NCI-H128 (cell line): ENCODE measurements around the gene UPP2.

ENCODE experiments used
- DNase-seq: peaks from one replicate; lab custom pipeline; 2025; ENCODE audit not compliant: unreplicated experiment; lab: John Stamatoyannopoulos, UW

UPP2 gene

GRCh38 chr2:158135096-158135495 is 33.4 kb downstream of the UPP2 start:
- DNase-seq, result no peak

GRCh38 chr2:158138255-158138654 is 36.6 kb downstream of the UPP2 start:
- no peak for DNase-seq

- no peak for DNase-seq
Measured at GRCh38 chr2:158140201-158140600, 38.5 kb downstream of the UPP2 start.

GRCh38 chr2:158142165-158142564 is 40.5 kb downstream of the UPP2 start:
- no peak for DNase-seq

- no peak for DNase-seq
Measured at GRCh38 chr2:158142568-158143332, 41.1 kb downstream of the UPP2 start.

GRCh38 chr2:158143703-158144360 is 42.2 kb downstream of the UPP2 start:
- DNase-seq, result no peak

- DNase-seq, result no peak
Measured at GRCh38 chr2:158144914-158145625, 43.4 kb downstream of the UPP2 start.

GRCh38 chr2:158153270-158154015 is 51.8 kb downstream of the UPP2 start:
- no peak for DNase-seq

GRCh38 chr2:158154596-158154995 is 52.9 kb downstream of the UPP2 start:
- no peak for DNase-seq

GRCh38 chr2:158172719-158173118 is 71.0 kb downstream of the UPP2 start:
- no peak for DNase-seq

- DNase-seq, result no peak
Measured at GRCh38 chr2:158174495-158174894, 72.8 kb downstream of the UPP2 start.

GRCh38 chr2:158174956-158175355 is 73.3 kb downstream of the UPP2 start:
- DNase-seq, result no peak

- no peak for DNase-seq
Measured at GRCh38 chr2:158178646-158179045, 77.0 kb downstream of the UPP2 start.

GRCh38 chr2:158179660-158180059 is 78.0 kb downstream of the UPP2 start:
- no peak for DNase-seq

GRCh38 chr2:158181171-158181570 is 79.5 kb downstream of the UPP2 start:
- DNase-seq, result no peak

- no peak for DNase-seq
Measured at GRCh38 chr2:158182676-158183295, 81.1 kb downstream of the UPP2 start.

GRCh38 chr2:158184001-158184400 is 82.3 kb downstream of the UPP2 start:
- DNase-seq, result no peak

GRCh38 chr2:158184556-158185343 is 83.1 kb downstream of the UPP2 start:
- DNase-seq, result no peak
